Upper lobe of right lung (tissue), 1 donor: ENCODE data around the gene TPRG1. TPM values are rescaled to one million over a fixed set of nuclear protein-coding genes. Genes with fewer than 3 reads are reported as not detected.

Experiments used
- ATAC-seq: fragments of 200-7000 bp; cut with Tn5 transposase; one replicate; pipeline ENCODE4 v1.9.1; 2020; ENCODE audit warnings: mild to moderate bottlenecking, moderate library complexity
- DNase-seq: peaks from one replicate; pipeline ENCODE4 v3.0.0-alpha.2; 2020
- H3K27ac ChIP-seq: fragments of 200-600 bp; one replicate; pipeline ENCODE4 v1.8.0; 2022
- H3K27me3 ChIP-seq: fragments of 200-600 bp; one replicate; pipeline ENCODE4 v1.8.0; 2022; ENCODE audit warnings: mild to moderate bottlenecking
- H3K36me3 ChIP-seq: fragments of 200-600 bp; one replicate; pipeline ENCODE4 v1.8.0; 2022
- H3K4me1 ChIP-seq: fragments of 200-600 bp; one replicate; pipeline ENCODE4 v1.8.0; 2022
- H3K4me3 ChIP-seq: fragments of 200-600 bp; one replicate; pipeline ENCODE4 v1.8.0; 2022; ENCODE audit warnings: mild to moderate bottlenecking
- H3K9me3 ChIP-seq: fragments of 200-600 bp; one replicate; pipeline ENCODE4 v1.8.0; 2022
- CTCF ChIP-seq: fragments of 200-600 bp; IDR thresholded peaks from one replicate; pipeline ENCODE4 v1.8.0; 2022; ENCODE audit warnings: antibody characterized with exemption
- intact Hi-C: fragments of 100-400 bp; cut with DNase I; formaldehyde crosslinking; loops from one replicate; pipeline ENCODE4 v1.11.0; 2022
- total RNA-seq: library from RNA; stranded (reverse); fragmentation: NEBNext Ultra II Directional; extraction: Animal tissue kit (Norgen Biotek cat#: 25700); gene quantifications from one replicate; pipeline ENCODE4 v1.2.1, GENCODE V29; 2021
- donor health status: DM: no; HTN: yes; CAD: no; lungs with severe emphysema.

TPRG1 gene
- total RNA-seq, 1 donor from 2014 or later, result 22.3 TPM

- Histone ChIP-seq H3K9me3 (no peaks in the 10 kb centered on the region), H3K4me3 (no peak overlapping the region), H3K27me3 (no peaks in the 10 kb centered on the region), H3K4me1 (no peaks in the 10 kb centered on the region), H3K36me3 (no peaks in the 10 kb centered on the region), H3K27ac (no peak overlapping the region)
- DNase-seq (no peak), ATAC-seq (no peak)
- intact Hi-C loops, result no loop called here
- TF ChIP-seq CTCF, result no peak
Observed at GRCh38 chr3:189236352-189236751, 64.6 kb downstream of the TPRG1 start.

- Histone ChIP-seq H3K27ac (no peak overlapping the region), H3K9me3 (no peaks in the 10 kb centered on the region), H3K4me1 (no peaks in the 10 kb centered on the region), H3K36me3 (no peaks in the 10 kb centered on the region), H3K4me3 (no peak overlapping the region), H3K27me3 (no peaks in the 10 kb centered on the region)
- DNase-seq (no peak), ATAC-seq (no peak)
- intact Hi-C loops, result no loop called here
- TF ChIP-seq CTCF, result no peak
Observed at GRCh38 chr3:189237526-189237925, 65.8 kb downstream of the TPRG1 start.

DNA sequence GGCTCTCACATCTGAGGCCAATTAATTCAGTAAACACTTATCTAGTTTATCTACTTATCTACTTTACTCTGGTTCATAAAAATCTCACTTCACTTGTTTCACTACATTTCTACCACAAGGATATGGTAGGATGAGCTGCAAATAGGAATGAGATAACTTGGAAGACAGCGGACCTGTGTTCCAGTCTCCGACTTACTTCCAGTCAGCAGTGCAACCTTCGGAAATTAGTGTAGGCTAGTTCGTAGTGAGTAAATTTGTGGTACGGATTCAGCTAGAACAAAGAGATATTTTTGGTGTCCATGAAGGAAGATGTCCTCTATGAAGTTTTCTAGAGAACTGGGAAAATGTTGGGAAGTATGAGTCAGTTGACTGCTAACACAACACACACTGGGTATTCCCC is 66.3 kb downstream of the TPRG1 start:
- H3K4me3 ChIP-seq, result no peak overlapping the region
- ATAC-seq, result no peak
- no peak overlapping the region for H3K27ac ChIP-seq
- intact Hi-C loops, result no loop called here
- H3K9me3 ChIP-seq, result no peaks in the 10 kb centered on the region
- TF ChIP-seq CTCF, result no peak
- no peaks in the 10 kb centered on the region for H3K4me1 ChIP-seq
- no peaks in the 10 kb centered on the region for H3K27me3 ChIP-seq
- no peaks in the 10 kb centered on the region for H3K36me3 ChIP-seq
- DNase-seq, result no peak

- no peaks in the 10 kb centered on the region for H3K4me1 ChIP-seq
- H3K4me3 ChIP-seq, result no peak overlapping the region
- H3K36me3 ChIP-seq, result no peaks in the 10 kb centered on the region
- intact Hi-C loops, result no loop called here
- no peak for TF ChIP-seq CTCF
- no peak overlapping the region for H3K27ac ChIP-seq
- H3K27me3 ChIP-seq, result no peaks in the 10 kb centered on the region
- no peaks in the 10 kb centered on the region for H3K9me3 ChIP-seq
- DNase-seq (no peak), ATAC-seq (no peak)
Observed at GRCh38 chr3:189239616-189240015, 67.8 kb downstream of the TPRG1 start.

- H3K4me1 ChIP-seq, result no peaks in the 10 kb centered on the region
- no peak overlapping the region for H3K27ac ChIP-seq
- no peaks in the 10 kb centered on the region for H3K36me3 ChIP-seq
- DNase-seq (no peak), ATAC-seq (no peak)
- no peaks in the 10 kb centered on the region for H3K9me3 ChIP-seq
- intact Hi-C loops, result no loop called here
- H3K4me3 ChIP-seq, result no peak overlapping the region
- no peaks in the 10 kb centered on the region for H3K27me3 ChIP-seq
- TF ChIP-seq CTCF, result no peak
Observed at GRCh38 chr3:189249987-189250386, 78.2 kb downstream of the TPRG1 start.

GRCh38 chr3:189258261-189258660 is 86.5 kb downstream of the TPRG1 start:
- H3K27ac ChIP-seq, result no peak overlapping the region
- DNase-seq, result no peak
- ATAC-seq, result no peak
- no peaks in the 10 kb centered on the region for H3K36me3 ChIP-seq
- no peaks in the 10 kb centered on the region for H3K9me3 ChIP-seq
- H3K27me3 ChIP-seq, result no peaks in the 10 kb centered on the region
- H3K4me3 ChIP-seq, result no peak overlapping the region
- peak; percentile 4 for TF ChIP-seq CTCF
- H3K4me1 ChIP-seq, result peaks cover 7% of the 10 kb centered on the region
- intact Hi-C loops, result no loop called here
